HG03159 (cell line): ENCODE data around the gene OLA1.
A peak's percentile ranks its signal among the peaks of the same experiment; 100 is the strongest.

Experiments
- ATAC-seq: cut with Tn5 transposase; IDR thresholded peaks from one replicate; pipeline ENCODE4 v1.9.1; 2021; ENCODE audit warnings: mild to moderate bottlenecking, moderate library complexity; ENCODE audit not compliant: unreplicated experiment

Gene OLA1

DNA sequence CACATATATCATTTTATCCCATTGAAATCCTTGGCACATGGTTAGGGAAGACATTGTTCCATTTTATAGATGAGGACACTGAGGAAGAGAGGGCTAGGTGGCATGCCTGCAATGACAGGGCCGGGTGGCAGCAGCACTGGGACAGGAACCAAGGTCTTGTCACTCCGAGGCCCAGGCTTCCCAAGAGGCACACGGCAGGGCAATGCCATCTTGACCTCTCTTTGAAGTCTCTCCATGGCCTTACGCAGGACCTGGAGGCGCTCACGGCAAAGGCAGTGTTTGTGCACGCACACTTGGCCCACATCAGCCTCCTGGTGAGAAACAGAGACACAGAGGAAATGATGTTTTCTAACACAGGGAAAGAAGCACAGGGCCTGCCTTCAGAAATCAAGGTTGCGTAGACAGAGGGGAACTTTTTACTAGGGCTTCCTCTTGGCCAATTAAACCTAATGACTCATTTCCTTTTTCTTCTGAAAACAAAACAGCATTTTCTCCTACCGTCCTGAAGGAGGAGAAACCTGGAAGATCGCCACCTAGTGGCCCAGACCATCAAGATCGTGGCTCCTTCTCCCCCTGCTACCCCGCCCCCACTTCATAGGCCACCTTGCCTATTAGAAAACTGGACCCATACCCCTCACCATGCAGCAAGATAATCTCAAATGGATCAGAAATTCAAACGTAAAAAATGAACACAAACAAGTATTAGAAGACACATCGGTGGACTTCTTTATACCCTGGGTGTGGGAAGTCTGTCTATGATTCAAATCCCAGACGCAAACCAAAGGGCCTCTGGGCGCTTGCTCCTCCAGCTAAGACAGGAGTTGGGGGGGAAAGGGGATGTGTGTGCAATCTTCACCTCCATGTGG is 208.5 kb downstream of the OLA1 start:
- ATAC-seq: peak; percentile 81

DNA sequence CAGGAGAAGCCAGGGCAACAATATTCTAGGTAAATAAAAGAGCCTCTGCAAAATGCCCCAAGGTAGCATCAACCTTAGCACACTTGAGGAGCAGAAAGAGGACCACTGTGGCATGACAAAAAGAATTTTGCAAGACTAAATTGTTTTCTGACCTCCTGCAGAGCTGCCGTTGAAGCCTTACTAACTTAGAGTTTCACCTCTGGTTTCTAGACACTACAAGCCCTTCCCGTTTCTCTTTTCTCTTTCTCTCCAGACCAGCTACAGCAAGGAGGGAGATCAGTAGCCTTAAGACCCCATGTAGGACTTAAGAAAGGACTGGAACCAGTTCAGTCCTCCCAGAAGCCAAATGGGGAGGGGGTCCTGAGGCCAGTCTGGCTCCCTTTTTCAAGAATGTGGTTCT is 209.9 kb downstream of the OLA1 start:
- peak; percentile 37 for ATAC-seq

DNA sequence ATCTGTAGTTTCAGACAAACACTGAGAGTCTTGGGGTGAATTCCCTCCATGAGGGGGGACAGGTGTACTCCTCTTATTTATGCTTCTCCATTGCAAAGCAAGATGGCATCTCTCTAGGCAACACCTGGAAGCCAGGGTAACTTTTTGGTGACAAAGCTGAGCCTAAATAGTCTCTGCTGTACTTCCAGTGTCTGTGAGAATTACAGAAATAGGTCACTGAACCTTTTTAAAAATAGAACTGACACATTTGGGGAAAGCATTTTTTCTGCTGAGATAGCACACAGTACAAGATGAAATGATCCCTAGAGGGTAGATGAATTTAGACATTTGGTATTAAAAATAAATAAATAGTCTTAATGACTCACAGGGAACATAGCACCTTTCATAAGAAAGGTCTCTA is 211.5 kb downstream of the OLA1 start:
- ATAC-seq: no peak

DNA sequence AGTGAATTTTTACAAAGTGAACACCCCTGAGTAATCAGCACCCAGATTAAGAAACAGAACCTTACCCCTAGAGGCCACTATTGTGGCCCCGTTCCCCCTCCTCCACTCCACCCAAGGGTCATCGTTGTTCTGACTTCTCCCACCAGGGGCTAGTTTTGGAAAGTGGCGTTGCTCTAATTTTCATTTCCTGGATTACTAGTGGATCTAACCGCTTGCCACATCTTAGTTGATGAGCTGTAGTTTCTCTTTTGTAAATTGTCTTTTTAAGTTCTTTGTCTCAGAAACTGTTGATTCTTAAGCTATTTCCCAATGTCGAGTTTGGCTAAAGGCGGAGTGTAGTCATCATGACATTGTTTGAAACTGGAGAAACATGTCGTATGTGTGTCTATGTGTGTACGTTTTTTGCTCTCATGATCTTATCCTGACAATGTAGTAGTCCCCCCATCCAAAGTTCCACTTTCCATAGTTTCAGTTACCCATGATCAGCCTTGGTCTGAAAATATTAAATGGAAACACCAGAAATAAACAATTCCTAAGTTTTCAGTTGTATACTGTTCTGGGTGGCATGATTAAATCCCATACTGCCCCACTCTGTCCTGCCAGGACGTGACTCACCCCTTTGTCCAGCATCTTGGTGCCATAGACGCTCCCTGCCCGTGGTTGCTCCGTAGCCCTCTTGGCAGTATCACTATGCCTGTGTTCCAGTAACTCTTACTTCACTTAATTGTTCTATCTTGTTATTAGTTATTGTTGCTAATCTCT is 212.2 kb downstream of the OLA1 start:
- no peak for ATAC-seq

DNA sequence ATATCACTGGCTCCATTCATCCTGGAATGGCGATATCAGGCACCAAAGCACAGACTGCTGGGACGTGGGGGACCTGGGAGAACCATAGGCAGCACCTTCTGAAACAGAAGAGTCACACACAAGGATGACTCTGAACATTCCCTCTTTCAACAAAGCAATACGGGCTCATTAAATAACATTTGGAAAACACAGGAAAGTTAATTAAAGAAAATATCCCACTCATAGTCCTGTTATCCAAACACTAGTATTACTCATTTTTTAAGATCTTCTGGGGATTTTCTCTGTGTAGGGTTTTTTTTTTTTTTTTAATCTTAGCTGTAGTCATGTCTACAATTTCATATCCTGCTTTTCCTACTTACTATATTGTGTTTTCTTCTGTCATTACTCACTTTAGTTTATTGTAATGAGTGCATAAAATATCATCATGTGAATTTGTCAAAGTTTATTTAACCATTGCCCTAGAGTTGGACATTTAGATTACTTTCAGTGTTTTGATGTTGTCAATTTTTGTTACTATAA is 213.2 kb downstream of the OLA1 start:
- no peak for ATAC-seq

DNA sequence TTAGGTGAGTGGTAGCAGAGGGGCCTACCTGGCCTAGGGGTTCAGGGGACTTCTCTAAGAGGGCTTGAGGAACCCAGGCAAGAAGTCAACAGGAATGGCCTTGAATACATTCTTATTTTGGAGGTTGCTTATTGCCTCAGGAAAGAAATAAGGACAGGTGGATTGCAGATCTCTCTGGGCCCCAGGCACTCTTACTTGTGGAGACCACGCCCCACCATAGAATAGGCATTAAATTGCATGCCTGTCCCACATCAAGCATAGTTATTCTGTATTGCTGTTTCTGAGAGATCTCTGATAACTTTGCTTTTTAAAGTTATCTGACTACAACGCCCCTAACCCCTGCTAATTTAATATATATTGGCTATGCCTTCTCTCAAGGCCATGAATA is 215.2 kb downstream of the OLA1 start:
- no peak for ATAC-seq

DNA sequence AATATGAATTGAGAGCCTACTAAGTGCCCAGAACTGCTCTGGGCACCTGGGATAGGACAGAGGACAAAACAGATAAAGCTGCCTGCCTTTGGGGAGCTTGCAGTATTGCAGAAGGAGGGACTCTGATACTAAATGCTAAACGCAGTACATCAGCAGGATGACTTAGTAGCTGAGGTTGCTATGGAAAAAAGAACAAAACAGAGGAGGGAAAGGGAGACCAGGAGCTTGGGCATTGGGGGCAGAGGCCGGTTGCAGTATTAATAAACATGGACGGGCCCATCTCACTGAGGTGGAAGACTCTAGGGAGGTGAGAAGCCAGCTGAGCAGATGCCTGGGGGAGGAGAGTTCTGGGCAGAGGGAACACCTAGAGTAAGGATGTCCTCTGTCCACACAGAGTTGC is 217.1 kb downstream of the OLA1 start:
- no peak for ATAC-seq

DNA sequence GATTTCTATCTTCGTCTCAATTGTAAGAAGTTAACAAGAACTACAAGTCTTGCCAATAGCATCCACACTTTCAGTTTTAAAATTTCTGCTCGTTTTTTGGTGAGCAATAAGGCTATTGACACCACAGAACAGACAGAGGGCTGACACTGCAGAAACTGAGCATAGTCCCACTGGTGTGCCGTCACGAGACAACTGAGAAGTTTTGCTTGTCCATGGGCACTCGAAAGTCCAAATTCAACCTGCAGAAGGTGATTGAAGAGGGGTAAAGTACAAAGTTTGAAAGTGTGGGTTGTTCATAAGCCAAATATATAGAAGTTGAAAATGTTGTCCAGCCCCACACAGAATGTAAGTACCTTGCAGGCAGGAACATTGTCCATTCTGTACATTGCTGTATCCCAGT is 219.4 kb downstream of the OLA1 start:
- ATAC-seq: no peak

DNA sequence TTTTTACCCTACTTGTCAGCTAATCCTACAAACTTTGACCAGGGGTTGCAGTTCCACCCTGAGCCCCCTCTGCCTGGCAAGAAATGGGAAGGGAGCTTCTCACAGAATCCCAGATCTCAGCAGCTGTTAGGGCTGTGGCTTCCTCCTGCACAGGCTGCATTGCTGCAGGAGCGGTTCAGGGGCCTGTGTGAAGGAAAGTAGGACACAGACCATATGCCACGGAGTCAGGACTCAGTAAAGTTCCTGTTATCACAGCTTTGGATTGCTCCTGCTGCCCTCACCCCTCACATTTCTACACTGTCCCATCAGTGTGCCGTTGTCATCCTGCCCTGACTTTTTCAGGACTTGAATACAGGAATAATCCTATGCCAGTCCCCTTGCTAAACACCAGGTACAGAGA is 220.4 kb downstream of the OLA1 start:
- no peak for ATAC-seq

DNA sequence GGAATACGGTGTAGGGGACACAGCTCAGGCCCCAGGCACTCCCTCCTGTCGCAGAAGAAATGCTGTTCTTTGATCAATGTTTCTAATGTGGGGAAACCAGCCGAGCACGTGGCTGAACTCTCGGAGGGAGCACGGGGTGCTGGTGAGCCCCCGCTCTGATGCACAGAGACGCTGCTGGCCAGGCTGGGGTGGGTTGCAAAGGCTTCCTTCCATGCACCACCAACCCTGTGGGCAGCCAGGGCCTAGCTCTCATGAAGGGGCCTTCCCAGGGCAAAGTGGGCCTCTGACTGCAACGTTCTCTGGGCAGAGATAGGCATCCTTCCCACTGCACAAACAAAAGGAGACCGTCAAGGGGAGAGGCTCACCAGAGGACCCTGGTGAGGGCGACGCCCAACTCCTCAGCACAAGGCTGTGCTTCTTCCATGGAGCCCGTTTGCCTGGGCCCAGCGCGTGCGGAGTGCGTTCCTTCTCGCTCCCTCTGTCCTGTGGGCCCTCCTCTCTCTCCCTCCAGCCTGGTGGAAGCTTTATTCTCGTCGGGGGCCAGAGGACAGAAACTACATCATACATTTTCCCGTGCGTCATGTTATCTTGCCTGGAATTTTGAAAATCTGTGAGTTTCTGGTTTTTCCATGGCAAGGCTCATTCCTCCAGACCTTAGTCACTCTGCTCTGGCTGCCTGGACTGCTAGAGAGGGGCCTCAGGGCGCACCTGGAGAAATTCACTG is 222.0 kb downstream of the OLA1 start:
- no peak for ATAC-seq

DNA sequence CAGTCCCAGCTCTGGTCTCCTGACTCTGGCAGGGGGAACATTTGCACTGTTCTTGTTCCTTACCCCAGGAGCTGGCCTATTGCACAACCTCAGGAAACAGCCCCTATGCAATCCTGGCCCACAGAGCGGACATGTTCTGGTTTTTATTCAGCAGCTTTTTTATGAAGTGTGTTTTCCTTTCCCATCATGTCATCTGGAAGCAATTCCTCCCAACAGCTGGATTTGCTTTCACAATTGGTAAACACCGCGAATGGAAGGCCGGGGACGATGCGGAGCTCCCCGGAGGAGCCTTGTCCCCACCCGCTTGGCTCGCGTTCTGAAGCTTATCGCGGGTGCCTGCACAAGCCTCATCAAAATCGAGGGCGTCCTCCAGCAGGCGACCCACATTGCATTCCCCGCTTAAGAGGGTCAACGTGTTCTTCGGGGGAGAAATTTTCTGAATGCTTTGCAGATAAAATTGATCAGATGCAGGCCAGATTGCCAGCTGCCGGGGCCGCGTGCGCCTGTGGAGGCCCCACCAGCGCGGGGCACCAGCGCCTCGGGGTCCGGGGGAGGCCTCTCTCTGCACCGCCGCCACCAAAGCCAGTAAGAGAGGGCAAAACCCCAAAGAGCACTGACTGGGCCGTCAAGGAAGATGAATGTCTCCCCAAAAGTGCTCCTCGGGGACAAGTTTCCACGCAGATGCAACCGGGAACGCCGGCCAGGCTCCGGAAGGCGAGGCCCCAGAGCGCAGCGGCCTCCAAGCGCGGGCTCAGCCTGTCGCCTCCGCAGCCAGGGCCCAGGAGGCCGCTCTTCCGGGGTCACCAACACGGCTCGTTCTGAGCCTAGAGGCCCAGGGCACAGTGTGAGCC is 222.8 kb downstream of the OLA1 start:
- no peak for ATAC-seq

DNA sequence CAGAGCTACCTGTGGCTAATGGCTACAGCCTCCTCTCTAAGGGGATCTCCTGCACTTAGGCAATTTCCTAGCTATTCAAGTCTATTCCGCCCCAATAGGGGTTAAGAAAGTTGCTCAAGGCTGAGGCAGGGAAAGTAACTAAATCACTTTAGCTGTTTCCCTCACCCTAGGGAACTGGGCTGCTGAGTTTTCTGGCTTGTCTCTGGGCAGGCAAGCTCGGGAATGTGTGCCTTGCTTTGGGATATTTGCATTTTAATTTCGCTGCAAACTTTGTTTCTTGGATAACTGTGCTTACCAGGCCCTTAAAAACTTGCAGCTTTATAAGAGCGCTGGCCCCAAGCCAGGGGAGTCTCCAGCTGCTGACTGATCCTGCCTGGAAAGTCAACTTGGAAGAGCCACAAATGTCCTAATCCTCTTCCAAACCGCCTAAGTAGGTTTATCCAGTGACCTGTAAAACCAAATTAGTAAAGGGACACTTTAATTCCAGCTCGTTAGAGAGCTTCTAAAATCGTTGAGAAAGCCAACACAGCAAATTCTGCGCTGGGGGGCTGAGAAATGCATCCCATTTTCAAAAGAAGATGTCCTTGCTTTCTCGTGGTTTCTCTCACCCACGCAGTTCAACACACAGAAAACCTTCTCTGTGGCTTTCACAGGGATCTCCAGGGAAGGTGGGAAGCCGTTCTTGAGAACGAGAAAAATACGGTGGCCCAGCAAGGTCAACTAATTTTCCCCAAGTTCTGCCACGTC is 223.6 kb downstream of the OLA1 start:
- no peak for ATAC-seq

DNA sequence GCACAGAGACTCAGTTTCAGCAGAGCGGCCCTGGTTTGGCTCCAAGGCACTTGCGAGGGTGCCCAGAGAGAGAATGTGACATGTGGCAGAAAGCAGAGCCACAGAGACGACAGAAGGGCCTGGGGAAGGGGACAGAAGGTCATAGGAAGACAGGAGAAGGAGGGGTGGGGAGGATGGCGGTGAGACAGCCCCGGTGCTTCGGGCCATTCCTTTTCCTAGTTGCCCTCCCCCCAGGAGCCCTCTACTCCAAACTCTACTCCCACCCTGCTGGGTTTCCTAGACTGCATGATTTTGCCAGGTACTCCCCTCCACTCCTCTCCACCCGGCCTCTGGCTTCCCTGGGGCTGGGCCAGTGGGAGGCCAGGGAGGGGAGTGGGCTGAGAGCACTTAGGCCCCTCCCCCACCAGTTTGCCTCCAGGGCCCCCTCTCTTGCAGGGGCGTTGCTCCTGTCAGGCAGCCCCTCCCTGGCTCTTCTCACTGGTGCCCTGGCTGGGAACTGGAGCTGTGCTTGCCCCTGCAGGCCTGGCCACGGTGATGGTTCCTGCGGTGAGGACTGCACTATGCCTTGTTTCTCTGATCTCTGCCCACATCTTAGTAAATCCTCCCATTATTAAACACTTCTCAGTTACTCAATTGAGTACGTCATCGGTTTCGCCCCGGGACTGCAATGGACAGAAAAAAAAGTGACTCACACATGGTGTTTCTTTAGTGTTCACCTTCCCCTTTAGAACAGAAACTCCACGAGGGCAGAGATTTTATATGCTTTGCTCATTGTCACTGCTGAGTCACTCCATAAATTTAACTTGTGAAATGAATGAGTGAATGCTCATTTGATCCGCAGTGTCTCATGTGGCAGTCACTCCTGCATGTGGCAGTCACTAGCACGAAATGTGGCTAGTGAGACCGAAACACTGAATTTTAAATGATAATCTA is 224.5 kb downstream of the OLA1 start:
- no peak for ATAC-seq
